22Rv1 (cell line): ENCODE measurements around the gene CSF3R.

Experiments
- ZFX ChIP-seq: fragments of 450-650 bp; IDR thresholded peaks from 2 replicates; pipeline ENCODE4 v1.6.1; 2017; ENCODE audit warnings: antibody characterized with exemption, borderline replicate concordance
- TF ChIP-seq, protein P1 (sequence below): fragments of 450-650 bp; IDR thresholded peaks from 2 replicates; pipeline ENCODE4 v1.5.1; 2017; ENCODE audit warnings: mild to moderate bottlenecking

DNA sequence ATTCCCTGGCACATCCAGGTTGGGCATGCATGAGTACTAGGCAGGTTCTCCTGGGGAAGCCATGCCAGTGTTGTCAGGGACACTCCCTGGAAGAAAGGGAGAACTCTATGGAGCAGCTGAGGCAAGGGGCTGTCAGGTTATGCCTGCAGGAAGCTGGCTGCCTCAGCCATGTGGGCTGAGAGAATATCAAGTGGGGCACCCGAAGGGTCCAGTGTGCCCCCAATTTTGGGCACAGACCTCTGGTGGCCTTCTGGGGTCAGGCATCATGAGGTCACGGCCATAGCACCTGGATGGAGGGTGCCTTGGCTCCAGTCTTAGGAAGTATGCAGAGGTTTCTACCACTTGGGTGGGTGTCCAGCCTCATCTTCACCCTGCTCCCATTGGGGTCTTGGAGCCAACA, 2.6 kb downstream of the CSF3R start:
- TF ChIP-seq, protein P1, sequence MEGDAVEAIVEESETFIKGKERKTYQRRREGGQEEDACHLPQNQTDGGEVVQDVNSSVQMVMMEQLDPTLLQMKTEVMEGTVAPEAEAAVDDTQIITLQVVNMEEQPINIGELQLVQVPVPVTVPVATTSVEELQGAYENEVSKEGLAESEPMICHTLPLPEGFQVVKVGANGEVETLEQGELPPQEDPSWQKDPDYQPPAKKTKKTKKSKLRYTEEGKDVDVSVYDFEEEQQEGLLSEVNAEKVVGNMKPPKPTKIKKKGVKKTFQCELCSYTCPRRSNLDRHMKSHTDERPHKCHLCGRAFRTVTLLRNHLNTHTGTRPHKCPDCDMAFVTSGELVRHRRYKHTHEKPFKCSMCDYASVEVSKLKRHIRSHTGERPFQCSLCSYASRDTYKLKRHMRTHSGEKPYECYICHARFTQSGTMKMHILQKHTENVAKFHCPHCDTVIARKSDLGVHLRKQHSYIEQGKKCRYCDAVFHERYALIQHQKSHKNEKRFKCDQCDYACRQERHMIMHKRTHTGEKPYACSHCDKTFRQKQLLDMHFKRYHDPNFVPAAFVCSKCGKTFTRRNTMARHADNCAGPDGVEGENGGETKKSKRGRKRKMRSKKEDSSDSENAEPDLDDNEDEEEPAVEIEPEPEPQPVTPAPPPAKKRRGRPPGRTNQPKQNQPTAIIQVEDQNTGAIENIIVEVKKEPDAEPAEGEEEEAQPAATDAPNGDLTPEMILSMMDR = no peak
- TF ChIP-seq ZFX = no peak
